ENCODE measurements around the gene TMEM242. TPM values are rescaled to one million over a fixed set of nuclear protein-coding genes. Genes with fewer than 3 reads are reported as not detected.

Gene TMEM242
- total and polyA plus RNA-seq, 2 of the 13 experiments (the other 11 are each of a cell fraction or from before 2014, with no cell fraction given), result 5.6 to 11.1 TPM

- TF ChIP-seq E2F1 (CRISPR knock-in tag; IDR thresholded peaks at IDR 0.05), result peak; percentile 84
- no peak for TF ChIP-seq HDAC6 (IDR thresholded peaks at IDR 0.05; ENCODE audit: low read depth, low read length)
- TF ChIP-seq FOXA3 (CRISPR knock-in tag; IDR thresholded peaks at IDR 0.05), result peak; percentile 84
- peak; percentile 99 for TF ChIP-seq KIAA2018 (CRISPR knock-in tag; IDR thresholded peaks at IDR 0.05; ENCODE audit: borderline replicate concordance)
- peak; percentile 78; the same call in 1 of the 2 replicates for TF ChIP-seq MYPOP (CRISPR knock-in tag; IDR thresholded peaks at IDR 0.05)
- TF ChIP-seq IRF2 (CRISPR knock-in tag; IDR thresholded peaks at IDR 0.05), result peak; percentile 99
- TF ChIP-seq NFATC3 (CRISPR knock-in tag; IDR thresholded peaks at IDR 0.05), result peak; percentile 95
- TF ChIP-seq, protein P1, sequence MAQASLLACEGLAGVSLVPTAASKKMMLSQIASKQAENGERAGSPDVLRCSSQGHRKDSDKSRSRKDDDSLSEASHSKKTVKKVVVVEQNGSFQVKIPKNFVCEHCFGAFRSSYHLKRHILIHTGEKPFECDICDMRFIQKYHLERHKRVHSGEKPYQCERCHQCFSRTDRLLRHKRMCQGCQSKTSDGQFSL (CRISPR knock-in tag; IDR thresholded peaks at IDR 0.05), result peak; percentile 94
- TF ChIP-seq ZNF781 (CRISPR knock-in tag; IDR thresholded peaks at IDR 0.05; ENCODE audit: borderline replicate concordance, not compliant biosample characterization), result peak; percentile 98
- TF ChIP-seq ZBTB8A (CRISPR knock-in tag; IDR thresholded peaks at IDR 0.05; ENCODE audit: borderline replicate concordance, low read depth), result peak; percentile 49; the same call in 1 of the 2 replicates
- TF ChIP-seq ZNF460 (CRISPR knock-in tag; IDR thresholded peaks at IDR 0.05; ENCODE audit: borderline replicate concordance), result peak; percentile 72; the same call in 1 of the 2 replicates
- peak; percentile 98 for TF ChIP-seq HOXA5 (CRISPR knock-in tag; IDR thresholded peaks at IDR 0.05)
- no peak for TF ChIP-seq ZNF468 (CRISPR knock-in tag; IDR thresholded peaks at IDR 0.05)
- no peak; the same call in none of the 2 replicates for TF ChIP-seq THYN1 (CRISPR knock-in tag; IDR thresholded peaks at IDR 0.05; ENCODE audit: borderline replicate concordance, low read depth)
- peak; percentile 97; the same call in 1 of the 2 replicates for TF ChIP-seq ZNF790 (CRISPR knock-in tag; IDR thresholded peaks at IDR 0.05; ENCODE audit: borderline replicate concordance)
- peak; percentile 97 for TF ChIP-seq HOXD1 (CRISPR knock-in tag; IDR thresholded peaks at IDR 0.05)
- peak; percentile 99 for TF ChIP-seq POLR2G (IDR thresholded peaks at IDR 0.05; ENCODE audit: low read depth, low read length)
- TF ChIP-seq CC2D1A (CRISPR knock-in tag; IDR thresholded peaks at IDR 0.05), result 0 out of 2 replicates have a peak, but pooled peaks have one; percentile 13
These were observed at the start of gene TMEM242 (continued) for GRCh38 chr6:157323255-157323965.
